Measurements from ENCODE around the gene NOL4L.

NOL4L gene

GRCh38 chr20:32558526-32558925, 26.6 kb downstream of the NOL4L start:
- no peak for FAIRE-seq

DNA sequence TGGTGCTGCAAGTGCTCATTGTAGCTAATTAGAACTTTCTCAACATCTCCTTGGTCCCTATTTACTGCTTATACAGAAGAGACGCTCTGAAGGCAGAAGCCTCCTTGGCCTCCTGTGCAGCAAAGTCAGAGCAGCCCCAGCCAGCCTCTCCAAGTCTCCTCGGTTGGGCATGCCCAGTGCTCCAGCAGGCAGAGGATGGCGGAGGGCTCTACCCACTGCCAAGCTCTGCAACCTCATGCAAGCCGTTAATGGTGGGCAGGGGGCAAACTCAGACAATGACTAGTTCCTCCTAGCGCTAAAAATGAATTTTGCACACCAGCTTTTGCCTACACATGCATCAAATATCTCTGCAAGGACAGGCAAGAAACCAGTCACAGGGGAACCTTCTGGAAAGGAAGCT, 27.8 kb downstream of the NOL4L start:
- no peak for FAIRE-seq

- FAIRE-seq = no peak
These were observed 28.6 kb downstream of the NOL4L start for GRCh38 chr20:32556312-32557184.

GRCh38 chr20:32555584-32555983, 29.5 kb downstream of the NOL4L start:
- no peak for FAIRE-seq

DNA sequence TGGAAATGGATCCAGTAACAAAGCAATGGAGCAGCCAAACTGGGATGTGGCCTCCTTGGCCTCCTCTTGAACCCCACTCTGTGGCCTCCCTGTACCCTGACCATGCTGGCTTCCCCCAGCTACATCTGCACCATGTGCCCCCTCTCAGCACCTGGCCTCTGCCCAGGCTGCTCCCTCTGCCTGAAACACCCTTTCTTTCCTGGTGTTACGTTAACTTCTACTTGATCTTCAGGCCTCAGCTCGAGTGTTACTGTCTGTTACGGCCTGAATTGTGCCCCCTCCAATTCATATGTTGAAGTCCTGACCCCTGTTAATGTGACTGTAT, 30.2 kb downstream of the NOL4L start:
- no peak for FAIRE-seq

DNA sequence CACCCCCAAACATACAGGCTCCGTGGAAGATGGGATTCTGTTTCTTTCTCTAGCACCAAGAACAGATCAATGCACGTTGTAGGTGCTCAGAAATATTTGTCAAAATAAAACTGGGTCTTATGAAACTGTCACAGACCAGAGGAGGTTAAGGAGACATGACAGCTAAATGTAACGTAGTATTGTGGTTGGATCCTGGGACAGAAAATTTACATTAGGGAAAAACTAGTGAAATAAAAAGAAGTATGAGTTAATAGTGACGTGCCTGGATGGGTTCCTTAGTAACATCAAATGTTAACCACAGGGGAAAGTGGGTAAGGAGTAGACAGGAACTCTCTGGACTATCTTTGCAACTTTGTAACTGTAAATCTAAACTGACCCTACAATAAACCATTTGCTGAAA, 31.5 kb downstream of the NOL4L start:
- FAIRE-seq = no peak

DNA sequence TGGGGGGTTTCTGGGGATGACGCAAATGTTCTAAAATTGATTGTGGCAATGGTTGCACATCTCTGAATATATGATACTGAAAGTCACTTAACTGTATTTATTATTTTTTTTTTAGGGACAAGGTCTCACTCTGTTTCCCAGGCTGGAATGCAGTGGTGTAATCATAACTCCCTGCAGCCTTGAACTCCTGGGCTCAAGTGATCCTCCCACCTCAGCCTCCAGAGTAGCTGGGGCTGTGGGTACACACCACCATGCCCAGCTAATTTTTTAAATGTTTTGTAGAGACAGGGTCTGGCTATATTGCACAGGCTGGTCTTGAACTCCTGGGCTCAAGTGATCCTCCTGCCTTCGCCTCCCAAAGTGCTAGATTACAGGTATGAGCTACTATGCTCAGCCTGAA, 33.4 kb downstream of the NOL4L start:
- no peak for FAIRE-seq

- no peak for FAIRE-seq
These were observed 35.3 kb downstream of the NOL4L start for GRCh38 chr20:32549842-32550241.

DNA sequence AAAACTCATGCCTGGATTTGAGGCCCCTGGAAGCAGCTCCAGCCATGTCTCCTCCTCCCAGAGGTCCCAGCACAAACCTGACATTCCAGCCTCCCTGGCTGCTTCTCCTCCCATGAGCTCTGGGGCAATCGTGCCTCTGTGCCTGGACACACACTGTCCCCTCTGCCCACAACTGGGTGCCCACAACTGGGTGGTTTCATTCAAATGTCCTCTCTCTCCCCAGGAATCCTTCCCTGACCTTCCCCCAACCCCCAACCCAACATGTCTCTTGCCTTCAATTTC, 37.4 kb downstream of the NOL4L start:
- FAIRE-seq = no peak

DNA sequence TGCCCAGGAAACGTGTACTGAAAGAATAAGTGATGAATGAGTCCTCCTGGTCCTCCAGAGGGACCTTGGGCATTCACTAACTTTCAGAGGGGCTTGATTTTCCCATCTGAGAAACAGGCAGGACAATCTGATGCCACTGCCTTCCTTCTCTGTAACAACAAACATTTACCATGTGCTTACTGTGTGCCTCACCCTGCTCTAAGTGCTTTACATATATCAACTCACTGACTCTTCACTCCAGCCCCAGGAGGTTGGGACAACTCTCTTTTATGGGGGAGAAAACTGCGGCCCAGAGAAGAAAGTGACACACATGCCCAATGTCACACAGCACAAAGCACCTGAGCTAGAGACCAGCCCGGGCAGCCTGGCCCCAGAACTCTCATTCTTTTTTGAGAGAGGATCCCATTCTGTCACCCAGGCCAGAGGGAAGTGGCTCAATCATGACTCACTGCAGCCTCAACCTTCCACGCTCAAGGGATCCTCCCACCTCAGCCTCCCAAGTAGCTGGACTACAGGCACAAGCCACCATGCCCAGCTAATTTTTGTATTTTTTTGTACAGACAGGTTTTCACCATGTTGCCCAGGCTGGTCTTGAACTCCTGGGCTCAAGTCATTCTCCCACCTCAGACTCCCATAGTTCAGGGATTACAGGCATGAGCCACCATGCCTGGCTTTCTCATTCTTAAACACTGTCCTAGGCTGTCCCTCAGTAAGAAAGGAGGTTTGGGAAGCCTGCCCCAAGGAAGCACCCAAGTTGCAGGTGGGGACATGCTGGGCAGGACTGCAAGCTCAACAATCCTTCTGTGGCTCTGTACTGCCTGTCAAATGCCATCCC, 38.0 kb downstream of the NOL4L start:
- no peak for FAIRE-seq

DNA sequence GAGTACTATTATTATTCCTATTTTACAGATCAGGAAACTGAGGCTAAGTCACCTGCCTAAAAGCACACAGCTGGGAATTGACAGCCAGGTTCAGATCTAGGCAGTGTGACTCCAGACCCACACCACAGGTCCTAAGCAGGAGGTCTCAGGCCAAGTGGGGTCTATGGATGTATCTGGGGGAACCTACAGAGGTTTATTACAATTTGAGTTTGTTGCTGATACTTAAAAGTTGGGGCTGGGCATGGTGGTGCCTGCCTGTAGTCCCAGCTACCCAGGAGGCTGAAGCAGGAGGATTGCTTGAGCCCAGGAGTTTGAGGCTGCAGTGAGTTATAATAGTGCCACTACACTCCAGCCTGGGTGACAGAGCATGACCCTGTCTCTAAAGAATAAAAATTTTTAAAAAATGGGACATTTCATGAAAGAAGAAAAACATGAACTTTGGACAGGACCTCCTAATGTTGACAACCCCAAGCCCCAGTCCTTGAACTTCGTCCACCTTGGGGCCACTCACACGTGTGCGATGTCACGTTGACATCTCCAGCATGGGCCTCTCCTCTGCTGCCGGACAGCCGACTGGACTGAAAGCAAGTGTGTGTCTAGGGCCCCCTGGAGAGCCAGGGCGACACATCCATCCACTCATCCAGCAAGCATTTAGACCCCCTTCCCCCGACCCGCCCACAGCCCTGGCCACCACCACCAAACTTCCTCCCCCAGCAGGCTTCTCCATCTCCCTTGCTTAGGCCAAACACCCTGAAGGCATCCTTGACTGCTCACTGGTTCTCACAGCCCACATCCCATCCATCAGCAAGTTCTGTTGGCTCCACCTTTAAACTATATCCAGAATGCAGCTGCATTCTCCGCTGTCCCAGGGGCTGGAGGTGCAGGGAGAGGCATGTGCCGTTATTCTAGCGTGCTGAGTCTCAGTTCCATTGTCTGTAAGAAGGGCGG, 40.0 kb downstream of the NOL4L start:
- no peak for FAIRE-seq

GRCh38 chr20:32544260-32544722, 40.8 kb downstream of the NOL4L start:
- FAIRE-seq = no peak

DNA sequence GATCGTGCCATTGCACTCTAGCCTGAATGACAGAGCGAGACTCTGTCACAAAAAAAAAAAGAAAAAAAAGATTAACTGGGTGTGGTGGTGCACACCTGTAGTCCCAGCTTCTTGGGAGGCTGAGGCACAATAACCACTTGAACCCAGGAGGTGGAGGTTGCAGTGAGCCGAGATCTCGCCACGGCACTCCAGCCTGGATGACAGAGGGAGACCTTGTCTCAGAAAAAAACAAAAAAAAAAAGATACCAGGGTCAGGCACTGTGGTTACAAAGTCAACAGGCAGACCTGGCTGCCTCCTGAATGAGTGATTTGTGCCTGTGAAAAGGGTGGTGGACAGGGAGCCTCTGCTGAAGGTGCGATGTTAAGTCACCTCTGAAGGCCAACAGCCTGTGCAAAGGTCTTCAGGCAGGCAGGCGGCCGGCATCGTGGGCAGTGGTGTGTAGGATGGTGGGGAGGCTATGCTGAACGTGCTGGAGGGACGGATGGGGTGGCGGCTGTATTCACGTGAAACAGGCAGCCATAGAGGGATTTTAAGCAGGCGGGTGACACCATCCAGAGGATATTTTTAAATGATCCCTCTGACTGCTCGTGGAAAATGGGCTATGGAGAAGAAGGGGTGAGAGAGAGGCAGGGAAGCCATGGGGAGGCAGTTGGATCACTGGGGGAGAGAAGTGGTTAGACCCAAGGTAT, 41.4 kb downstream of the NOL4L start:
- FAIRE-seq = no peak

- no peak for FAIRE-seq
These were observed 42.9 kb downstream of the NOL4L start for GRCh38 chr20:32542259-32542615.

DNA sequence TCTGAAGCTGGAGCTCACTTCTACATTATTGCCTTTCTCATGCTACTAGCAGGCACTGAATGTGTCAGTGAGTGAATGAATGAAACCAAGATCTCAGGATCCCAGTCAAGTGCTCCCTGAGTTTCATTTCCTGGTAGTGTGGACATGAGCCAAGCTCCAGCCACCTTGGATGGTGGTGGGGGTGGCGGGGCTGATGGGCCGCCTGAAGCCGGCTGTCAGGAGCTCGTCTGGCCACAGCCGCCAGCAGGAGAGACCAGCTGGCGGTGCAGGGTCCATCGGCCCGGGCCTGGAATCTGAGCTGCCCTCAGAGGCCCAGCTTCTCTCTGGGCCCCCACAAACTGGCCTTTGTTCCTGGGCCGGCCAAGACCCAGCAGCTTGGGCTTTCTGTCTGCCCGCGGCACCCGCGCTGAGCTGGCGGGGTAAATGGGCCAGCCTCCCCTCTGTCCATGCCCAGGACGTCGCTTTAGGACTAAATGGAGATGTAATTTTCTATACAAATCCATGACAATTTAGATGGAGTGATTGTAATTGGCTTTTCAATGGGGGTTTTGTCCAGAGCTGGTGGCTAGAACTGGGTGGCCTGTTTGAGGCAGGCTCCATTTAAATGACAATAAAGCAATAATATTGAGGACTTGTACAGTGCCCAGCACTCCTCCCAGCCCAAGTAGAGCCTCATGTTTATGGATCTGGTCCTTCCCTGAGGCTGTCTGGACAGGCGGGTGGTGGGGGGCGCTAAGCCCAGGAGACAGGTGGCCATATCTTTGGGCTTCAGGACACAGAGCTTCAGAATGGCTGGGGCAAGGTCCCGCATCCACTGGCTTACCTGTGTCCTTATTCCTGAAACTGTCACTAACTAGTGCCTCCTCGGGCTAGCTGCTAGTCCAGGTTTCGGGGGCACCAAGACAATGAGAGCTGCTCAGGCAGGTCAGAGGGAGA, 43.5 kb downstream of the NOL4L start:
- FAIRE-seq = no peak

DNA sequence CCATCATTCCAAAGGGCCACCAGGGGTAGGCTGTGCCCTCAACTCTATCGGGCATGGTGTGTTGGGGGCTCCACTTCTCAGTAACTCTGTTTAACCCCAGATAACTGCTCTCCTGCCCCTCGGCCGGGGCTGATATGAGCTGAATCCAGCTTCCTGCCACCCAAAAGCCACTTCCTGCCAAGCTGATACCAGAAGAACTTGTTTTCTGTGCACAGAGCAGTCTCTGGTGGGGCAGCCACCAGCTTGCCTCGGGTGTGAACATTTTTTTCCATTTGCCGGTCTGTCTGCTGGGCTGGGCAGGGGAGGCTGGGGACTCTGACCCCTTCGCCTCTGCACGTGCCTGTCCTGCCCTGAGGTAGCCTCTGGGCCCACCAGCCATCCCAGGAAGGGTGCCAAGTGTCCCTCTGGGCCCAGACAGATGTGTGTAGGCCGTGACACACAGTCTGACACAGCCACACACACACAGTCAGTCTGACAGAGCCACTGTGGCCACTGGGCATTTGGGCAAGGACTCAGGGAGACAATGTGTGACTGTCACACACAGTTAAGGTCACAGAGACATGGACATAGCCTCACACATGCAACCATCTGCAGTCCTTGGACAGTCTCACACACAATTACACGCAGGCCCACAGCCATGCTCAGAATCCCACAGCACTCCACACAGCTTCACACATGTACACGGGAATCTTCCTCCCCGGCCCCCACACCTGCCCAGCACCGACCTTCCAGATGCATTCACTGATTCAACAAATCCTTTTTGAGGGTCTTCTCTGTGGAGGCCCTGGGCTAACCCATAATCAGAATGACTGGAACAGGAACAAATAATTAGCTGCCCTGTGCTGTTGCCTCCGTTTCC, 45.1 kb downstream of the NOL4L start:
- FAIRE-seq = no peak

DNA sequence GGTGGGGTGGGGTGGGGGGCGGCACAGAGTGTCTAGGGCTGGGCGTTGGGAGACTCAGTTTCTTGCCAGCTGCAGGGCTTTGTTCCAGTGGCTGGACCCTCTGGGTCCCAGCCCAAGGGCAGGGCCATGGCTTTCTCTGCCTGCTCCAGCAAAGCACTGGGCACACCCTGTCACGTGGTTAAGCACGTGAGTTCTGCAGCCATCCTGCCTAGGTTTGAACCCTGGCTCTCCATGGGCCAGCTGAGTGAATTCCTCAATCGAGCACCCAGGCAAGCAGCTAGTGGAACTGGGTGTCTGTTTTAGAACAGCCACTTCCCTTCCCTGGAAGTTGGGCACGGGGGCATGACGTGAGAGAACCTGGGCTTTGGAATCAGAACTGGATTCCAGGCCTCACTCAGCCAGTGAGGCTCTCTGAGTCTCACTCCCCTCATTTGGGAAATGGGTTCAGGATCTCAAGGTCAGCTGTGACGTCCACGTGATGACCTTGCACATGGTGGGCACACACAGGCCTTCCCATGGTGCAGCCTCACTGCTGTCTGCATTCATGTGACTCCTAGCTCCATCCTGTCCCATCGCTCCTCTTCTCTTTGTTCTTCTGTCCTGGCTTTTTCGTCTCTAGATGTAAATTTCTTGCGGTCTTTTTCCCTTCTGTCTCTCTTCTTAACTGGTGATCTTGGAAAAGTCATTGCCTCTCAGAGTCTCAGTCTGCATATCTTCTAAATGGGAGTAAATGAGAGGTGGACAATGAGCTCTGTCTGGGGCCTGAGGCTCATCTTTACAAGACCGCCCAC, 45.9 kb downstream of the NOL4L start:
- no peak for FAIRE-seq

DNA sequence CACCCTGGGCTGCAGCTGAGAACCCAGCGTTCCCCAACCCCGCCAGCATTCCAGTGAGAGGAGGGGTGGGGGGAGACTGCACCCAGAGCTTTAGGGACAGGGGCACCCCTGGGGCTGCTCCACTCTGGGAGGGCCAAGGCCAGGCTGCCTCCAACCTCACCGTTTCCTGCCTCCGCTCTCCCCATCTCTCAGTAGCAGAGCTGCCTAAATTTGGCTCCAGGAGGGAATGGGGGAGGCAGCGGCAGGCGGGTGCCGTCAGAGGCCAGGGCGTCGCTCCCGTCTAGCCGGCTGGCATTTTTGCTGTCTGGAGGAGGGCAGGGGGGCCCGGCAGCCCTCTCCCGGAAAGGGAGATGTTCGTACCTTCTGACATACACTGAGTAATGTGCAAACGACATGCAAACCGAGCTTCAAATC, 46.6 kb downstream of the NOL4L start:
- no peak for FAIRE-seq

DNA sequence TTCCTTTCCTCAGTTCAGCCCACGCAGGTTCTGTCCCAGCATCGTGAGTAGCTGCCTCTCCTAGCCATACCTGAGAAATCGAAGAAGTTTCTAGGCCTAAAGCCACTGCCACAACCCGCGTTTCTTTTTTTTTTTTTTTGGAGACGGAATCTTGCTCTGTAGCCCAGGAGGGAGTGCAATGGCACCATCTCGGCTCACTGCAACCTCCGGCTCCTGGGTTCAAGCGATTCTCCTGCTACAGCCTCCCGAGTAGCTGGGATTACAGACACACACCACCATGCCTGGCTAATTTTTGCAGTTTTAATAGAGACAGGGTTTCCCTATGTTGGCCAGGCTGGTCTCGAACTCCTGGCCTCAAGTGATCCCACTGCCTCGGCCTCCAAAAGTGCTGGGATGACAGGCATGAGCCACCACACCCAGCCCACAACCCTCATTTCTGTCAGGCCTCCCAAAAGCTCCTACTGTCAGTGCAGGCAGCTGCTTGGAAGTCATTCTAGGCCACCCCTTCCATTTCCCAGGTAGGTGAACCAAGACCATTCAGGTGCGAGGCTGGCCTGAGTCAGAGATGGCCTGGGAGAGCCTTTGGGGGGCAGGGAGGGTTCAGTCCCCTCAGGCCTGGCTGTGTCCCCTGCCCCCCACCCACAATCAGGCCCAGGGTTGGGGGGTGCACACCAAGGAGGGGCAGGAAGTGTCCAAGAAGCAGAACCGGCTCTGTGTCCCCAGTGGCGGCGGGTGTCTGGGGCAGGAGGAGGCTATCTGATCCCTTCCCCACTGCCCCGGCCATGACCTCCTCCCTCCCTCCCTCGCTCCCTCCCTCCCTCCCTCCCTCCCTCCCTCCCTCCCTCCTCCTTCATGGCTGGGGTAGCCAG, 47.2 kb downstream of the NOL4L start:
- FAIRE-seq = no peak

Data from islet of Langerhans (tissue), 1 donor.